ENCODE data around the gene ART1. TPM values are rescaled to one million over a fixed set of nuclear protein-coding genes. Genes with fewer than 3 reads are reported as not detected.
"Not testable (repeated sequence)": the region's sequence is repeated elsewhere in the genome, so short reads cannot be mapped to it uniquely, and the experiment has no call there.

Gene ART1
- not detected for total RNA-seq
- long read RNA-seq = 0 reads

- 55% methylated on average over 4 of the region's 4 CpGs for WGBS (ENCODE audit: insufficient coverage, low coverage, low lambda C conversion rate, missing lambda C conversion rate)
- H3K27ac ChIP-seq = no peak within 1 kb of the TSS
Observed at GRCh38 chr11:3644817-3645235, at the start of gene ART1. ART1 (plus strand) TSS chr11:3645128; CDS start chr11:3659214, 14,086 bp downstream.

GRCh38 chr11:3597743-3598142 lies 47.2 kb upstream of the ART1 start:
- H3K4me3 ChIP-seq; ATAC-seq; DNase-seq; H3K36me3 ChIP-seq; H3K9me3 ChIP-seq; H3K4me1 ChIP-seq; H3K27ac ChIP-seq; H3K27me3 ChIP-seq; intact Hi-C loops (cut with DNase I): not testable (repeated sequence)
- 100% methylated on average over 1 of the region's 15 CpGs for WGBS (ENCODE audit: insufficient coverage, low coverage, low lambda C conversion rate, missing lambda C conversion rate)

More at GRCh38 chr11:3644817-3645235, at the start of gene ART1:
- no peak for ATAC-seq
- intact Hi-C loops (cut with DNase I) = no loop called here
- TF ChIP-seq CTCF (IDR thresholded peaks at IDR 0.05) (no peak), POLR2A (IDR thresholded peaks at IDR 0.05) (no peak)
- H3K27me3 ChIP-seq = no peaks in the 10 kb centered on the region
- peaks cover 0 to 6% (median 2%) of the 10 kb centered on the region in 4 donors for H3K4me1 ChIP-seq
- H3K9me3 ChIP-seq = no peaks in the 10 kb centered on the region
- no peaks in the 10 kb centered on the region for H3K36me3 ChIP-seq
- no peak for DNase-seq
- H3K4me3 ChIP-seq = no peak within 1 kb of the TSS

GRCh38 chr11:3600201-3600600 lies 44.7 kb upstream of the ART1 start:
- DNase-seq; H3K36me3 ChIP-seq; H3K4me3 ChIP-seq; ATAC-seq; H3K27me3 ChIP-seq; H3K9me3 ChIP-seq; H3K27ac ChIP-seq; intact Hi-C loops (cut with DNase I); H3K4me1 ChIP-seq: not testable (repeated sequence)
- 70% methylated on average over 8 of the region's 10 CpGs for WGBS (ENCODE audit: insufficient coverage, low coverage, low lambda C conversion rate, missing lambda C conversion rate)

- no peak for TF ChIP-seq POLR2A (IDR thresholded peaks at IDR 0.05)
- TF ChIP-seq CTCF (IDR thresholded peaks at IDR 0.05) = no peak
- no peak for ATAC-seq
- no peak for DNase-seq
- H3K27me3 ChIP-seq = no peaks in the 10 kb centered on the region
- H3K27ac ChIP-seq = no peak overlapping the region
- no peaks in the 10 kb centered on the region for H3K36me3 ChIP-seq
- WGBS (ENCODE audit: insufficient coverage, low coverage, low lambda C conversion rate, missing lambda C conversion rate) = 26% methylated on average over 3 of the region's 3 CpGs
- no peak overlapping the region for H3K4me3 ChIP-seq
- no peaks in the 10 kb centered on the region for H3K9me3 ChIP-seq
- intact Hi-C loops (cut with DNase I) = no loop called here
- H3K4me1 ChIP-seq = no peaks in the 10 kb centered on the region
Observed at GRCh38 chr11:3604167-3604566, 40.8 kb upstream of the ART1 start.

- ATAC-seq = no peak
- no peak overlapping the region for H3K27ac ChIP-seq
- H3K9me3 ChIP-seq = no peaks in the 10 kb centered on the region
- no peak for DNase-seq
- intact Hi-C loops (cut with DNase I) = no loop called here
- 76% methylated on average over 3 of the region's 3 CpGs for WGBS (ENCODE audit: insufficient coverage, low coverage, low lambda C conversion rate, missing lambda C conversion rate)
- H3K4me1 ChIP-seq = no peaks in the 10 kb centered on the region
- no peaks in the 10 kb centered on the region for H3K36me3 ChIP-seq
- H3K27me3 ChIP-seq = no peaks in the 10 kb centered on the region
- no peak overlapping the region for H3K4me3 ChIP-seq
- TF ChIP-seq POLR2A (IDR thresholded peaks at IDR 0.05) (no peak), CTCF (IDR thresholded peaks at IDR 0.05) (no peak)
Observed at GRCh38 chr11:3605283-3605662, 39.7 kb upstream of the ART1 start.

- Histone ChIP-seq H3K4me3 (no peak overlapping the region), H3K4me1 (no peaks in the 10 kb centered on the region), H3K9me3 (no peaks in the 10 kb centered on the region), H3K36me3 (no peaks in the 10 kb centered on the region), H3K27ac (no peak overlapping the region), H3K27me3 (no peaks in the 10 kb centered on the region)
- DNase-seq = no peak
- 56% methylated on average over 4 of the region's 5 CpGs for WGBS (ENCODE audit: insufficient coverage, low coverage, low lambda C conversion rate, missing lambda C conversion rate)
- ATAC-seq = no peak
- intact Hi-C loops (cut with DNase I) = no loop called here
- TF ChIP-seq POLR2A (IDR thresholded peaks at IDR 0.05) (no peak), CTCF (IDR thresholded peaks at IDR 0.05) (no peak)
Observed at GRCh38 chr11:3605771-3606203, 39.1 kb upstream of the ART1 start.
